ENCODE measurements around the gene ABI3BP.

Gene ABI3BP

DNA sequence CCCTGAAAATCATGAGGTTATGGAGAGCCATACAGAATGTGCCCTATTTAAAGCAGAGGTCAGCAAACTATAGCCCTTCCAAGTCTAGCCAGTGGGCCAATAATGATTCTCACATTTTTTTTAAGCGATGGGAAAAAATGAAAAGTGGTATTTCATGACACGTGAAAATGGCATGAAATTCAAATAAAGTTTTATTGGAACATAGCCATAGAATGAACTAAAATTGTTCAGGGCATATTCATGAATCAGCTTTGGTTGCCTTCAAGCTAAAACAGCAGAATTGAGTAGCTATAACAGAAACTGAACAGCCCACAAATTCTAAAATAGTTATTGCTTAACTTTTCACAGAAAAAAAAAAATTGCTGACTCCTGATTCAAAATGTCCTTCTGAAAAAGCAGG lies 179.4 kb downstream of the ABI3BP start:
- TF ChIP-seq, protein P1, sequence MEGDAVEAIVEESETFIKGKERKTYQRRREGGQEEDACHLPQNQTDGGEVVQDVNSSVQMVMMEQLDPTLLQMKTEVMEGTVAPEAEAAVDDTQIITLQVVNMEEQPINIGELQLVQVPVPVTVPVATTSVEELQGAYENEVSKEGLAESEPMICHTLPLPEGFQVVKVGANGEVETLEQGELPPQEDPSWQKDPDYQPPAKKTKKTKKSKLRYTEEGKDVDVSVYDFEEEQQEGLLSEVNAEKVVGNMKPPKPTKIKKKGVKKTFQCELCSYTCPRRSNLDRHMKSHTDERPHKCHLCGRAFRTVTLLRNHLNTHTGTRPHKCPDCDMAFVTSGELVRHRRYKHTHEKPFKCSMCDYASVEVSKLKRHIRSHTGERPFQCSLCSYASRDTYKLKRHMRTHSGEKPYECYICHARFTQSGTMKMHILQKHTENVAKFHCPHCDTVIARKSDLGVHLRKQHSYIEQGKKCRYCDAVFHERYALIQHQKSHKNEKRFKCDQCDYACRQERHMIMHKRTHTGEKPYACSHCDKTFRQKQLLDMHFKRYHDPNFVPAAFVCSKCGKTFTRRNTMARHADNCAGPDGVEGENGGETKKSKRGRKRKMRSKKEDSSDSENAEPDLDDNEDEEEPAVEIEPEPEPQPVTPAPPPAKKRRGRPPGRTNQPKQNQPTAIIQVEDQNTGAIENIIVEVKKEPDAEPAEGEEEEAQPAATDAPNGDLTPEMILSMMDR (conservative IDR thresholded peaks at IDR 0.05): no peak
- no peak for TF ChIP-seq ZFX (IDR thresholded peaks at IDR 0.05)
- H3K27ac ChIP-seq: no peak overlapping the region

DNA sequence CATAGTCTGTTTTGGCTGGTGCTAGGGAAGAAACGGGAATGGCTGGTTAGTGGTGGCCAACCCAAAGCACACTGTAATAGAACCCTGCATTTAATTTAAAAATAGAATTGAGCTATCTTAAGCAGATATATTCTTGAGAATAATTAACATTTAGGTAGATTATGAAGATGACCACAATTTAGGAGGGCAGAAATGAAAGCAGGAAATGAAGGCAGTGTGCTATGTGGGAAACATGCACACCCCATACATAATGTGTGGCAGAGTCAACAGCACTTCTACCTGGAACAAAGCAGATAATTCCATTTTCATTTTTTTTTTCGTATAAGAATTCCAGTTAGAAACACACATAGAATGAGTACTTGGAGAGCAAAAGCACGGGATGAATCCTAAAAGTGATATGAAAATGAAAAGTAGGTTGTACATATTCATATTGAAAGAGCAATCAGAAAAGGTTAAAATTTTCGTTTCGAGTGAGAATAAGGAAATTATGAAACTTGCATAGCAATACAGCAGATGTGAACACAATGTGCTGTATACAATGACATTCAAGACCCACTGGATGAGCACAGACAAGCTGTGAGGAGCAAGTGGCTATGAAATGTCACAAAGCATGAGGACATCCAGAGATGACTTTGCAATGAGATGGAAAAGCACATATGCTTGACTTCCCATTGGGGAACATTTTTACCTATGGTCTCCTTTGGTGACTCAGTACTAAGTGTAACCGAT lies 181.3 kb downstream of the ABI3BP start:
- TF ChIP-seq, protein P1 (conservative IDR thresholded peaks at IDR 0.05): no peak
- TF ChIP-seq ZFX (IDR thresholded peaks at IDR 0.05): no peak
- no peak overlapping the region for H3K27ac ChIP-seq

DNA sequence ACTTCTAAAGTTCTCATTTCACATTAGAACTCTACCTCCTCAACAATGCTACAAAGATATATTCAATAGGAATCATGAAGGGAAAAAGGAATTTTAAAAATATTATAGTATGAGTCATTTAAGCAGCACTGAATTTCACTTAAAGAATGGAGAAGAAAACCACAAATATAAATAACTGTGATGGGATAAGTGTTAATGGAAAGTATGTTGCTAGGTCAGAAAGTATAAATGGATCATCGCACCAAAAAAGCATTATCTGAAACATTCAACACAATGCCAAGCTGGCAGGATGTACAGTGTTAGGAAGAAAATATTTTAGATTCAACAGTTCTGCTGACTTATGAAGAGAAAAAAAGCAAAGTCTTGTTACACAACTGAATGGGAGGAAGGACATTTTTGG lies 182.6 kb downstream of the ABI3BP start:
- H3K27ac ChIP-seq: no peak overlapping the region
- no peak for TF ChIP-seq ZFX (IDR thresholded peaks at IDR 0.05)
- TF ChIP-seq, protein P1 (conservative IDR thresholded peaks at IDR 0.05): no peak

DNA sequence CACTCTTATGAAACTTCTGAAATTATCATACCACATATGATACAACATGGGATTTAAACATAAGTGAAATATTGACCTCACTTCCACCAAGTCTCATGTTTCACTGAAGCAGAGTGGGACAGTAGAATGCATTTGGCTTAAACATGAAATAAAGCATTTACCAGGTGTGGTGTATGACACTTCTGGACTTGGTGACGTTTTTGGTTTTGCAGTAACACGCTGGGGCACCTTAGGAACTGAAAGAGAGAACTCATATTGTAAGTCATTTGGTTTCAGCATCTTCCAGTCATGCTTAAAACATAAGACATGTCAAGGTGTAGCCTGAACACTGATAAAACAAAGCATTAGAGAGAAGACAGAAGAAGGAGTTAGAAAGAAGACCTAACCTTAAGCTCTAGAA lies 188.6 kb downstream of the ABI3BP start:
- H3K27ac ChIP-seq: no peak overlapping the region
- no peak for TF ChIP-seq ZFX (IDR thresholded peaks at IDR 0.05)
- TF ChIP-seq, protein P1 (conservative IDR thresholded peaks at IDR 0.05): no peak

DNA sequence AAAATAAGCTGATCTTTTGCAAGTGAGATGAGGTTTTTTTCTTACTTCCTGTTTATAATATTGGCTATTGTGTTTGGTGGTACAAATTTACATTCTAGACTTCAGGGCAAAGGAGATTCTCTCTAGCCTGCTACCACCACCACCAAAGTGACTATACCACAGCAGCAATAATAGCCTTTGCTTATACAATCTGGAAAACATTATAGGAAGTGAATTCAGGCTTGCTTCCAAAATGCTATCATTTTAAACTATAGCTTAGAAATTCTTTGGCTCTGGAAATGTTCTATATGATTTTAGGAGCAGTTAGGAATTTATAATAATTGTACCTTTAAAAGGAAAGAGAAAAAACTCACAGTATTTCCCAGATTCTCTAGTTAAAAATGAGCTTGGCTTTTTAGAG lies 189.5 kb downstream of the ABI3BP start:
- TF ChIP-seq ZFX (IDR thresholded peaks at IDR 0.05): no peak
- TF ChIP-seq, protein P1 (conservative IDR thresholded peaks at IDR 0.05): no peak
- no peak overlapping the region for H3K27ac ChIP-seq

DNA sequence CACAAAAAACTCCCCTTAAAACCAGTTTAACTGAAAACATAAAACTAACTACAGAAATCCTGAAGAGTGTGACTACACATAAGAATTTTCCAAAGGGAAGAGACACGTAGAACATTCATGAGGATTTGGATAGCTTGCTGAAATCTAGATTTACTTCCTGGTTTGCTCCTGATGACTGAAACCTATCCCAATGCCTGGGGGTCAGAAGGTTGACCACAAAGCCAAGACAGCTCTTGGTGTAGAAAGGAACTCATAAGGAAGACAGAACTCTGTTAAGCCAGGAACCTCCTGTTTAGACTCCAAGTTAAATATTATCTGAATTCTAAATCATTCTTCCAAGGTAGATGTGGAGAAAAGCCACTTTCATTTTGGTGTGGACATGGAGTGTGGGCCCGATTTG lies 191.1 kb downstream of the ABI3BP start:
- no peak for TF ChIP-seq ZFX (IDR thresholded peaks at IDR 0.05)
- TF ChIP-seq, protein P1 (conservative IDR thresholded peaks at IDR 0.05): no peak
- no peak overlapping the region for H3K27ac ChIP-seq

DNA sequence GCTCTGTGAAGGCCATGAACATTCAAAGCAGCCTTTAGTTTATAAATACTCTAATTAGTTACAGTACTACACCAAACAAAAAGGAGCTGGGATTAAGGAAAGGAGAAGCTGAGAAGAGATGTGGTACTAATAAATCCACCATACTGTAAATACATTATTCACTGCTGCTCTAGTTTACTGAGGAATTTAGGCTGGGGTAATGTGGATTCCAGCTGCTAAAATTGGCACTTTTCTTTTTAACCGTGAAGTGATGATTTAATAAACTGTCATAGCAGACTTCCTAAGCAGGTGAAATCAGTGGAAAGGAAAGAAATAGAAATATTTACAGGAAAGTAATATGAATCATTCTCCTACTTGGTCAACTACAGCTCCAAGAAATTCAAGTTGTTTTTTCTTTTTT lies 195.2 kb downstream of the ABI3BP start:
- no peak overlapping the region for H3K27ac ChIP-seq
- TF ChIP-seq, protein P1 (conservative IDR thresholded peaks at IDR 0.05): no peak
- TF ChIP-seq ZFX (IDR thresholded peaks at IDR 0.05): no peak
